ENCODE measurements around the gene METTL5.

Gene METTL5

DNA sequence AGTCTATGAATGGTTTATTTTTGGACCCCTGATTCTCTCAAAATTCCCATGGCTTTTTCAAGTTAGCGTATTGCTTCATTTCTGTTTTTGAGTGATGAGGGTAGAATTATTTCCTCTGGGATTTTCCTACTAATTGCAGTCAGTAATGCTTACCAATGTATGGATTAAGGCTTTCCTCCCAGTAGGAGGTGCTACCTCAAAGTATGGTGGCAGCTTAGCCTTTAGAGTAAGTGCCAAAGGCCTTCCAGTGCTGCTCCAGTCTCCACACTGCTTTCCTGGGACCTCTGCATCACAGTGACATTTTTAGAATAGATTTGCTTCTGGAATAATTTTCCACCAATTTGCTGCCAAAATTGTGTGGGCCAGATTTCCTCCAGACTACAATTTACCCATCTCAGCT lies 42.2 kb downstream of the METTL5 start:
- TF ChIP-seq CTCF (IDR thresholded peaks at IDR 0.05; ENCODE audit: borderline replicate concordance, control extremely low read depth, extremely low read depth, insufficient read depth, missing control alignments) = no peak
- in situ Hi-C loops (cut with MboI; ENCODE audit: low sequenced_read_pairs, unreplicated experiment) = no loop called here
- no peak for DNase-seq (ENCODE audit: low spot score)

DNA sequence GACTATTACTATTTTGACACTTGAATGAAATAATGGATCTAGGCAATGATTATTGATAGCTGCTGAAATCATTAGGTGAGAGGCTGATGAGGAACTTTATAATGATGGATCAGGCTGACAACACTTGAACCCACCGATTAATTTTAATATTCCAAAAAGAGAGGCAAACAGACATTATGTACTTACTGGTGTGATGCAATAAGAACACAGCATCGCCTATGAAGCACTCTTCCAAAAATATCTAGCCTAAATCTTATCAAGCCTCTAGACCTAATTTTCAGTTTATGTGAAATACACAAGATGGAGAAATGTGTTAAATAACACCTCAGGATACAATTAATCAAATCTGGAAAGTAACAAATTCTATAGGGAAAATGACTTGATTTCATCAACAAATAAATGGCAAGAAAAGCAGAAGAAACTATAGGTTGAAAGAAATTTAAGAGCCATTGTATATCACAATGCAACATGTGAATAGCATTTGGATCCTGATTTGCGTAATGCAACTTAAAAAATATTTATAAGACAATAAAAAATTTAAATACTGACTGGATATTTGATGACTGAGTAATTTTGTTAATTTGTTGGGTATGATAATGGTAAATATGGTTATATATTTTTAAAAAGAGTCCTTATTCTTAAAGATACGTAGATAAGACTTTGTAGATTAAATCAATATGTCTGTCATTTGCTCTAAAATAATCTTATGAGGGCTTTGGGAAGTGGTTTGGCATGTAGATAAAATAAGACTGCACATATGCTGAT lies 43.3 kb downstream of the METTL5 start:
- DNase-seq (ENCODE audit: low spot score) = no peak
- no peak for TF ChIP-seq CTCF (IDR thresholded peaks at IDR 0.05; ENCODE audit: borderline replicate concordance, control extremely low read depth, extremely low read depth, insufficient read depth, missing control alignments)
- in situ Hi-C loops (cut with MboI; ENCODE audit: low sequenced_read_pairs, unreplicated experiment) = no loop called here

DNA sequence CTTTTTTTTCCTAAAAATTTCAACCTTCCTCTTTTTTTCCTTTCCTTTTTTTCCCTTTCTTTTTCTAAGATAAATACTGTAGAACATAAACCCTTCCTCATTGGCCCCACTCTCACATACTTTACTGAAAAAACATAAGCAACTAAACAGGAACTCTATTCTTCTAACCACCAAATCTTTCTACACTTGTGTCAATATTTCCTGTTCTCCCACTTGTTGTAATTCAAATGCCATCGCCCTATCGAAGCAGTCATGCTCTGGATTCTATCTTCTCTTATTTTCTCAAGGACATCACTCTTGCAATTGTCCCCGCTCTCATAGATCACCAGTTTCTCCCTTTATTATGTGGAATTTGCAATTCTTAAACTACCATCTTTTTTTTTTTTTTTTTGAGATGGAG lies 46.3 kb downstream of the METTL5 start:
- no peak for TF ChIP-seq CTCF (IDR thresholded peaks at IDR 0.05; ENCODE audit: borderline replicate concordance, control extremely low read depth, extremely low read depth, insufficient read depth, missing control alignments)
- in situ Hi-C loops (cut with MboI; ENCODE audit: low sequenced_read_pairs, unreplicated experiment) = no loop called here

GRCh38 chr2:169776252-169776761 lies 48.4 kb downstream of the METTL5 start:
- in situ Hi-C loops (cut with MboI; ENCODE audit: low sequenced_read_pairs, unreplicated experiment) = no loop called here
- no peak for TF ChIP-seq CTCF (IDR thresholded peaks at IDR 0.05; ENCODE audit: borderline replicate concordance, control extremely low read depth, extremely low read depth, insufficient read depth, missing control alignments)

More for the DNA sequence above, 46.3 kb downstream of the METTL5 start:
- no peak for DNase-seq (ENCODE audit: low spot score)

GRCh38 chr2:169775765-169776164 lies 48.9 kb downstream of the METTL5 start:
- in situ Hi-C loops (cut with MboI; ENCODE audit: low sequenced_read_pairs, unreplicated experiment) = no loop called here
- no peak for TF ChIP-seq CTCF (IDR thresholded peaks at IDR 0.05; ENCODE audit: borderline replicate concordance, control extremely low read depth, extremely low read depth, insufficient read depth, missing control alignments)

More at GRCh38 chr2:169776252-169776761, 48.4 kb downstream of the METTL5 start:
- no peak for DNase-seq (ENCODE audit: low spot score)

DNA sequence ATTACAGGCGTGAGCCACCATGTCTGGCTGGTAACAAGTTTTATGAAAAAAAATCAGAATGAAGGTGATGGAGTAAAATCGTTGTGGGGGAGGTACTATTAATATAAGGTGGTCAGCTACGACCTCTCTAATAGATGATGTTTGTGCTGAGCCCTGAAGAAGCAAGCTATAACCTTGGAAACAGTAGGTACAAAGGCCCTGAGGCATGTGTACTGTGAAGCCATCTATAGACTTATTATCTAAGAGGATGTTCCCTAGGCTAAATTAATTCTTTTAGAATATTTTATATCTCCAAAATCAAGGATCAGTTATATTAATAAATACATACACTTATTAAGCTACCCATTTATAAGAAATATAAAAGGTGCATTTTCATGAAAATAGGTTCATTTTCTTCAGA lies 49.4 kb downstream of the METTL5 start:
- no peak for DNase-seq (ENCODE audit: low spot score)
- no peak for TF ChIP-seq CTCF (IDR thresholded peaks at IDR 0.05; ENCODE audit: borderline replicate concordance, control extremely low read depth, extremely low read depth, insufficient read depth, missing control alignments)
- in situ Hi-C loops (cut with MboI; ENCODE audit: low sequenced_read_pairs, unreplicated experiment) = no loop called here

More at GRCh38 chr2:169775765-169776164, 48.9 kb downstream of the METTL5 start:
- DNase-seq (ENCODE audit: low spot score) = no peak
